GM21825 (cell line): ENCODE measurements around the gene TLCD5.

ENCODE experiments used
- ATAC-seq: cut with Tn5 transposase; IDR thresholded peaks from one replicate; pipeline ENCODE4 v1.9.1; 2021; ENCODE audit warnings: mild to moderate bottlenecking, moderate library complexity; ENCODE audit not compliant: unreplicated experiment

Gene TLCD5

DNA sequence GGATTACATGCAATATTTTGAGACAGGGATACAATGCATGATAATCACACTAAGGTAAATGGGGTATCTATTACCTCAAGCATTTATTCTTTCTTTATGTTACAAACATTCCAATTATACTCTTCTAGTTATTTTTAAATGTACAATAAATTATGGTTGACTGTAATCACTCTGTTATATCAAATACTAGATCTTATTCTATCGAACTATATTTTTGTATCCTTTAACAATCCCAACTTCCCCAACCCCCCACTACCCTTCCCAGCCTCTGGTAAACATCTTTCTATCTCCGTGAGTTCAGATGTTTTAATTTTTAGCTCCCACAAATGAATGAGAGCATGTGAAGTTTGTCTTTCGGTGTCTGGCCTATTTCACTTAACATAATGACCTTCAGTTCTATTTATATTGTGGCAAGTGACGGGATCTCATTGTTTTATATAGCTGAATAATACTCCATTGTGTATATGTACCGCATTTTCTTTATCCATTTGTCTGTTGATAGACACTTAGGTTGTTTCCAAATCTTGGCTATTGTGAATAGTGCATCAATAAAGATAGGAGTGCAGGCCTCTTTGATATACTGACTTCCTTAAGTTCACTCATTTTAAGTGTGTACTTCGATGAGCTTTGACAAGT lies 51.6 kb downstream of the TLCD5 start:
- no peak for ATAC-seq

DNA sequence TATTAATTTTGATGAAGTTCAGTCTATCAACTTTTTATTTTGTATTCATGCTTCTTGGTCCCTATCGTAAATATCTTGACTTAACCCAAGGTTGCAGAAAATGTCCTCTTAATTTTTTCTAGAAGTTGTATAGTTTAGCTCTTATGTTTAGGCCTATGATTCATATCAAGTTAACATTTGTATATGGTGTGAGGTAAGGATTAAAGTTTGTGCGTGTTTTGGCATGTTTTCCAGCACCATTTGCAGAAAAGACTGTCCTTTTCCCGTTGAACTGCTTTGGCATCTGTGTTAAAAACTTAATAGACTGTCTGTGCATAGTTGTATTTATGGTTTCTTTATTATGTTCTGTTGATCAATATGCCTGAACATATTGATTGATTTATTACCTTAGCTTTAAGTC lies 53.4 kb downstream of the TLCD5 start:
- ATAC-seq, result no peak

DNA sequence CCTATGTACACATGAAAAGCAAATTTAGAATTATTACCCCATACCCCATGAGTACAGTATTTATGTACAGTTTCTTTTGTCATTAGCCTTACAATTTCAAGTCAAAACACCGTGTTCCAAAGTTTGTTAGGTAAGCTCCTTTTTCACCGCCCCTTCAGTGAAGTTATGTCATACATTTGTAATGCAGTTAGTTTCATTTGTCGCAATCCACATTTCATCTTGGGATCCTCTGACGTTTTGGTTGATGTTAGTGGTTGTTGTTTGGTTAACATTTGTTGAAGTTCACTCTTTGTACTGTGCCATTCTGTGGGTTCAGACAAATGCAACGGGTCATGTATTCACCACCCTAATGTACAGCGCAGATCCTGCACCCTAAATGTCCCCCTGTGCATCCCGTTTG lies 56.3 kb downstream of the TLCD5 start:
- no peak for ATAC-seq
